Inferior parietal cortex (tissue), 1 donor: ENCODE results near the gene SKIC8.
A peak's percentile ranks its signal among the peaks of the same experiment; 100 is the strongest.

Experiments
- DNase-seq: peaks from one replicate; pipeline ENCODE4 v3.0.0-alpha.2; 2016; ENCODE audit errors: extremely low spot score

Gene SKIC8

GRCh38 chr15:78299101-78299930 lies at the start of gene SKIC8:
Gene SKIC8, minus strand, starts transcription at chr15:78299609. Its CDS starts 3,923 bp downstream, at chr15:78295686.
- DNase-seq, result peak; percentile 91

DNA sequence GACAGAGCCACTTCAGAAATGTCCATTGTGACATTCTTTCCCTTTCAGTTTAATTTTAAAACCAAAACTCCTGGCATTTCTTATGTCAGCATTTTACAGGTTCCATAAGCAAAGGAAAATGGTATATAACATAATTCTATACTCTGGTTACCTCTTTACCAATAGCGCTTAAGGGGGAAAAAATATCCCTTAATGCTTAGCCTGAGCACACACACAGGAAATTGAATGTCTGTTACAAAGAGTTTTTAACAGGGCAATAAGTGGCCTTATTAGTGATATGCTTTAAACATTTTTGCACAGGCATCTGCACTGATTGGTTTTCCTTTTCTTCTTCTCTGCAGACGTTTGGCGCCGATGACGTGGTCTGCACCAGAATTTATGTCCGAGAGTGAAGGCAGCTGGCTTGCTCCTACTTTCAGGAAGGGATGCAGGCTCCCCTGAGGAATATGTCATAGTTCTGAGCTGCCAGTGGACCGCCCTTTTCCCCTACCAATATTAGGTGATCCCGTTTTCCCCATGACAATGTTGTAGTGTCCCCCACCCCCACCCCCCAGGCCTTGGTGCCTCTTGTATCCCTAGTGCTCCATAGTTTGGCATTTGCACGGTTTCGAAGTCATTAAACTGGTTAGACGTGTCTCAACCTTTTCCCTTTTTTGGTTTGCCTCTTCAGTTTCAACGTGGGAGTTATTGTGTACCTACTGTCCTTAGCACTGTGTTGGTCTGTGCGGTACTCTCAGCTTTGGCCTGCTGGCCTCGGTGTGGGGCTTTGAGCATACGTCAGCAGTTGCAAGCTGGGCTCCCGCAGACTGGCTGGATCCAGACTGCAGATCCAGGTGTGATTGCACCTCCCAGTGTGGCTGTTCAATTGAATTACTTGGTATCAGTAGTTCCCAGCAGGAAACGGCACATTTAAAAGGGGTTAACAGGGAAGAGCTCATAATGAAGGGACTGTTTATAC lies 48.5 kb upstream of the SKIC8 start:
- DNase-seq, result no peak

- DNase-seq, result no peak
Observed at GRCh38 chr15:78345396-78346125, 46.2 kb upstream of the SKIC8 start.

DNA sequence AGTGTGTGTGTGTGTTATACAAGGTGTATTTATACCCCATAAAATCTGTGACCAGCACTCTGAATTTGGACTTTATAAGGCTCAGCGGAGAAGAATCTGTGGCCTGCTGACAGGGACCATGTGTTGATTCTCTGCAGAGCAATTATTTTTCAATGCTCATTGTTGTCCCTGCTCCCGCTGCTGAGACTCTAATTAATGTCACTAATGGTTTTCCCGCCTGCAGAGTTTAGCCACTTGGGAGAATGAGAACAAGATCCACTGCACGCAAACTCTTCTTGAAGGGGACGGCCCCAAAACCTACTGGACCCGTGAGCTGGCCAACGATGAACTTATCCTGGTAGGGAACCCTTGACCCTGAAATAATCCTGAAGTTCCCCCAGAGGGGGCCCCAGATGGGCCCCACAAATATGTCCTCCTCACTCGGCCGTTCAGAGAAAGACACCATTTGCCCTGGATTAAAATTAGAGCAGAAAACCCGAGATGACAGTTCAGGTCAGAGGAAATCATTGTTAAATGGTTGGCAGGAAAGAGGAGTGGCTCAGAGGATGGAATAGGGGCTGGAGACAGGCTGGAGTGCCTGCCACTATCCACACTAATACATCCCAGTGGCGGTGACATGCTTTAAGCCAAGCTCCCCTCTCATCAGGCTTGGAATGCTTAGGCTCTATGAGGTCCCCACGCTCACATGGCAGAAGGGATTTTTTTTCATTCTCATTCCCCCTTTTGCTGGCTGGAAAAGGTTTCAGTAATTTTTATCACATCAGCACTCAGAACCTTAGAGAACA lies 44.1 kb upstream of the SKIC8 start:
- DNase-seq, result no peak

DNA sequence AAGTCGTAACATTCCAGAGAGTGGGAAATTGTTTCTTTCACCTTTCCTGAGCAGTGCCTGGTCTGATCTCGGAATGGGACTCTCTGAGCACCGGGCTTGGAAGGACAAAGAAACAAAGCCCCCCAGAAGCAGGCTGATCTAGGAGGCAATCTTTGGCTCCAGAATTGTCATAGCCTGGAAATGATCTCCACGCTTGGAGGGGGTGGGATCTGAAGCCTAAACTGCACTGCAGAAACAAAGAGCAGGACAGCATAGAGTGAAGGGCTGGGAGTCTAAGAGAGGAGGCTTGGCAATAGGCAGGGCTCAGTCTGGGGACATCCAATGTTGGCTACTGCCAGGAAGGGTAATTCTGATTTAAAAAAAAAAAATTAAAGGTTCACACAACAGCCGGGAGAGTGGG lies 42.6 kb upstream of the SKIC8 start:
- no peak for DNase-seq

GRCh38 chr15:78341057-78341987 lies 41.9 kb upstream of the SKIC8 start:
- DNase-seq, result no peak

- DNase-seq, result no peak
Observed at GRCh38 chr15:78340231-78341056, 41.0 kb upstream of the SKIC8 start, which contains the start of gene CRABP1. Gene CRABP1, plus strand, starts transcription at chr15:78340353. Its CDS starts 76 bp downstream, at chr15:78340429.

DNA sequence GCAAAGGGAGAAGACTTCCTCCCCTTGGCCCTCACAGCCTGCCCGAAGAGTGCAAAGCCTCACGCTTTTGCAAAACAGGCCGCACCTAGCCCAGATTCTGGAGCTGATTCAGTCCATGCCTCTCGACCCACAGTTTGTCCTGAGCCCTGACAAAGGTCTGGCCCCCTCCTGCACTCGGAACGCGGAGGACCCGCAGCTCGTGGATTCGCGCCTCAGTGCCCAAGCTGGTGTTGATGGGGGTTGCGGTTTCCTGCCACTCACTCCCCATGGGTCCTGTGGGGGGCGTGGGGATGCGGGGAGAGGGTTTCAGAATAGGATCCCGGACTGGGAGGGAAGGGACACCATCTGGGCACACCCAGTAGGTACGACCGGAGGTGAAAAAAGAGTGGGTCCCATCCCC lies 40.1 kb upstream of the SKIC8 start:
- DNase-seq, result no peak

GRCh38 chr15:78338781-78339180 lies 39.4 kb upstream of the SKIC8 start:
- no peak for DNase-seq

DNA sequence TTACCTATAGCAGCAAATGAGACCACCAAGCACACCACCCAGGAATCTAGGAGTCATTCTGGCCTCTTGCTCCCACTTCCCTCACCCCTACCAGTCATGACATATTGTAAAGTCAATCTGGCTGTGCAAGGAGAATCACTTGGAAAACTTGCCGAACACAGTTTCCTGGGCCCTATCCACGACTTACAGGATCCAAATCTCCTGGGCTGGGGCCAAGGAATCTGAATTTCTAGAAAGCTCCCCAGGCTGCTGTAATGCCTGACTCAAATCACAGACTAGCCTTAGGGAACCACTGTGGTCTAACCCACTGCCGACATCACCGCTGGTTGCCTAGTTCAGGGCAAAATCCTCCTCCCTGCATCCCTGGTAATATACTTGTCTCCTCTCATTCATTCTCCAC lies 36.6 kb upstream of the SKIC8 start:
- no peak for DNase-seq

DNA sequence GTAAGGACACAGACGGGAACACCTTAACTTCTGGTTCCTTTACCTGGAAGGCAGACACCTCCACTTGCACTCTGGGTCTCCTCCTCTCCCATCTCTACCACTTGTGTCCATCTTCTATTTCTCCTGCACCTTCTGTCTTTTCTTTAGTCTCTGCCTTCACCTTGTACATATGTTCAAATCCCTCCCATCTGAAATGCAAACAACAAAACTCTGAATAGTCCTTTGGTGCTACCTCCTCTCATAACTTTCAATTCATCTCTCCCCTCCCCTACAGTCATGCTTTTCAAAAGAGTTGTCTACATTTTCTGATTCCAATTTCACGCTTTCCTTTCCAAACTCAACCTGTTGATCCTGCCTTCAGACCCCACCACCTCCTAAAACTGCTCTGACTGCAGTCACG lies 35.4 kb upstream of the SKIC8 start:
- no peak for DNase-seq

DNA sequence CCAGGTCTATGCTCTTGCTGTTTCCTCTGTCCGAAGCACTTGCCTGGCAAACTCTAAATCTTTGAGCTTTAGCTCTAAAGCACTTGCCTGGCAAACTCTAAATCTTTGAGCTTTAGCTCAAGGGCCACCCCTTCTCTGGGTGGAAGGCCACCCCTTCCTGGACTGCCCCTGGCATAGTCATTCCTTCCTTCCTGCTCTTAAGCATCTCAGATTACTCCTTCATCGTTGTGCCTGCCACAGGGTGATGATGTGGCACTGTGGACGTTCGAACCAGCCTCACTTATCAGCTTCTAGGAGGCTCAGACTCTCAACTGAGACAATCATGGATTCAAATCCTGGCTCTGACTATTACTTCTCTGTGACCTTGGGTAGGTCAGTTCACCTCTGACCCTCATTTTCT lies 30.2 kb upstream of the SKIC8 start:
- no peak for DNase-seq

DNA sequence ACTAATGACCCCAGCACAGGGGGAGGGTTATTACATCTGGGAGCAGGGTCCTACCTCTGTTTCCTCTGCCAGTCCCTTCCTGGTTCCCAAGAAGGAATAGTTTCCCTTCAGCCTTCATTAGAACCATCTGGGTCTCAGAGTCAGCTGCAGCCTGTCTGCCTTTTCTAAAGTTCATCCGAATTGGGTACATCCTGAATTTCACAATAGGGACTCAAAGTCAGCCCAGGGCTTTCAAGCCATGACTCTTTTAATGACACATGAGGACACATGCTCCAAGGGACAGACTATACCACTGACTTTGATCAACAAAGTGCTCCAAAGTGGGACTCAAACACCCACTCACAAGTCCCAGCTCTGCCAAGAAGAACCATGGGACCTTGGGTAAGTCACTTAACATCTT lies 28.1 kb upstream of the SKIC8 start:
- DNase-seq, result no peak

- no peak for DNase-seq
Observed at GRCh38 chr15:78325092-78325843, 25.9 kb upstream of the SKIC8 start.

DNA sequence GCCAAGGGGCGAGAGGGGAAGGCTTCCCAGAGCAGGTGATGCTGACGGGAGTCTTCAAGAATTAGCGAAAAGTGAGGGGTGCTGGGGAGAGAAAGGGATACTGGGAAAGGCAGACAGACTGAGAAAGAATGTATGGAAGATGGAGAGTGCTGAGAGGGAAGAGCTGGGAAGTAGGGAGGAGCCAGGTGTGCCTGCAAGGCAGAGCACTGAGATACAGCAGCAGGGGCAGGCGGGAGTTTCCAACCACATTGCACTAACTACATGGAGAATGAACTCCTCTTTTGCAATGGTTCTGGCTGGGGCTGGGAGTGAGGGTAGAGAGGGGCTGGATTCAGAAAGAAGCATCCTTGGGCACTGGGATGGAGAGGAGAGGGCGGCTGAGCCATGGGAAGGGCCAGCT lies 24.7 kb upstream of the SKIC8 start:
- no peak for DNase-seq

DNA sequence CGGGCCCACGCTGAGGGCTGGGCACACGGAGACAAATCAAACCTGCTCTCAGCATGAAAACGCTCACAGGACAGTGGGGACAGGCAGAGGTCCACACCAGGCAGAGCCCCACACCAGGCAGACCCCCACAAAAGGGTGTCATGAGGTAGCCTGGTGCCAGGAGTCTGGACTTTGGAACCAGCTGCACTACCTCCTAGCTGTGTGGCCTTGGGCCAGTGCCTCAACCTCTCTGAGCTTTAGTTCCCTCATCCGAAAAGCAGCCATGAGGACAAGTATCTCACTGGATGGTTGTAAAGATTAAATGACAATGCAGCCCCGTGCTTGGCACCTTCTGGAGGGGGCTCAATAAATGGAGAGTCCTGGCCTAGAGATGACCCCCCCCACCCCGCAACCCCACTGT lies 24.3 kb upstream of the SKIC8 start:
- DNase-seq, result no peak

DNA sequence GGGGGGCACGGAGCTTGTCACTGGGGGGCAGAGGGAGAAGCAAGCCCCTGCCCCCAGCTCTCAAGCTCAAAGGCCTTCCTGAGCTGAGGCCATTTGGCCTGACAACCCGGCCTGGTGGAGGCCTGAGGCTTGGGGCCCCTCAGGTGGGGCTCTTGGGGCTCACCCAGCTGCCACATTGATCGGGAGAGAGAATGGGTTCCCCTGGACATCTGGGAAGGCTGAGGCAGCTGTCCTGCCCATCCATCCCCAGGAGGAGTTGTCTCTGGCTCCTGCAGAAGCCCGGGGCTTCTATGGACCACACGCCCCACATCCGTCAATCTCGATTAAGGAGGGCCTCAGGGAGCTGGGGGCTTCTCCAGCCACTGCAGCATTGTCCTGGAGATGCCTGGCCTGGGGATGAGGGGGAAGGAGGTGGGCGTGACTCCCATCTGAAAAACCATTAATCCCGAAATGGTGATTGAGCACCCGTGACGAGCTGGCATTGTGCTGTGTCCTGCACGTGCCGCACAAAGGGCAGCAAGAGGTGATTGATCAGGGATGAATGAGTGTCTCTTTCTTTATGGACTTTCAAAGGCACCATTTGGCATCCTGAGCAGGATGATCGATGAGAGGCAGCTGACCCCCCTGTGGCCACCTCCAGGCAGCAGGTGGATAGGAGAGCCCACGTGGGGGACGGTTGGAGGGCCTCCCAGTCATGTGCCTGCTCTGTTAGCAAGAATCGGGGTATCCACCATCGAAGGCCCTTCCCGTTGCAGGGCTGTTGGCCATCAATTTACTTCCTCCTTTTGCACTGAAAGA lies 23.5 kb upstream of the SKIC8 start:
- DNase-seq, result no peak

GRCh38 chr15:78322243-78322642 lies 22.8 kb upstream of the SKIC8 start:
- DNase-seq, result no peak
